Vagina (tissue), 2 donors: Measurements from ENCODE around the gene FATE1. TPM values are rescaled to one million over a fixed set of nuclear protein-coding genes. Genes with fewer than 3 reads are reported as not detected.

Experiments
- DNase-seq, 2 donors: peaks; one replicate each; pipeline ENCODE4 v3.0.0-alpha.2; 2017; ENCODE audit errors: extremely low spot score in 2 of 2
- H3K27ac ChIP-seq: fragments of 200-600 bp; sonication (generic); one replicate; pipeline ENCODE4 v1.5.1; 2019
- H3K27me3 ChIP-seq: fragments of 200-600 bp; sonication (generic); one replicate; pipeline ENCODE4 v1.5.1; 2019
- H3K36me3 ChIP-seq, 2 donors: fragments of 200-600 bp; sonication (generic); one replicate each; pipeline ENCODE4 v1.5.1; 2017 to 2019
- H3K4me1 ChIP-seq: fragments of 200-600 bp; sonication (generic); one replicate; pipeline ENCODE4 v1.5.1; 2019
- H3K4me3 ChIP-seq, 2 donors: fragments of 200-600 bp; sonication (generic); 1 replicate in 1 of 2; 2 replicates in 1 of 2; pipeline ENCODE4 v1.5.1; 2016 to 2019
- H3K9me3 ChIP-seq: fragments of 200-600 bp; sonication (generic); one replicate; pipeline ENCODE4 v1.5.1; 2019
- CTCF ChIP-seq, 3 experiments: fragments of 450-650 bp in 2 of 3; fragments of 200-600 bp in 1 of 3; sonication (generic) in 1 of 3; IDR thresholded peaks; one replicate each; pipeline ENCODE4 v1.5.1; 2017 to 2019; ENCODE audit warnings: antibody characterized with exemption in 3 of 3, mild to moderate bottlenecking in 2 of 3, moderate library complexity in 2 of 3
- POLR2A ChIP-seq, 2 donors: fragments of 450-650 bp; IDR thresholded peaks; one replicate each; pipeline ENCODE4 v1.6.1; 2017; ENCODE audit warnings: antibody characterized with exemption in 2 of 2, mild to moderate bottlenecking in 2 of 2, moderate library complexity in 2 of 2
- POLR2AphosphoS5 ChIP-seq, 2 donors: sonication (generic); formaldehyde crosslinking; IDR thresholded peaks; one replicate each; pipeline ENCODE4 v1.9.0; 2017; ENCODE audit warnings: antibody characterized with exemption in 2 of 2, mild to moderate bottlenecking in 2 of 2, low read depth in 1 of 2; ENCODE audit not compliant: insufficient read depth in 1 of 2
- intact Hi-C: fragments of 100-400 bp; cut with DNase I; formaldehyde crosslinking; loops from one replicate; pipeline ENCODE4 v1.15.1; 2023
- total RNA-seq: library from RNA; depleted of rRNA; stranded (reverse); fragments of >200 nt; gene quantifications from one replicate; pipeline ENCODE4 v1.2.3, GENCODE V29; 2016

FATE1 gene
- total RNA-seq, 1 donor from 2014 or later, result not detected

GRCh38 chrX:151745651-151746050, 29.8 kb downstream of the FATE1 start:
- no peak for TF ChIP-seq POLR2A (IDR thresholded peaks at IDR 0.05)
- TF ChIP-seq POLR2AphosphoS5 (IDR thresholded peaks at IDR 0.05; ENCODE audit: insufficient read depth in 1 of 2, low read depth in 1 of 2), result no peak
- no peak for TF ChIP-seq CTCF (IDR thresholded peaks at IDR 0.05)
- no peak for DNase-seq
- Histone ChIP-seq H3K4me1 (no peaks in the 10 kb centered on the region), H3K9me3 (no peaks in the 10 kb centered on the region), H3K27ac (no peak overlapping the region), H3K27me3 (no peaks in the 10 kb centered on the region), H3K36me3 (no peaks in the 10 kb centered on the region), H3K4me3 (no peak overlapping the region)
- intact Hi-C loops, result no loop called here

- DNase-seq, result no peak
- Histone ChIP-seq H3K4me1 (no peaks in the 10 kb centered on the region), H3K4me3 (no peak overlapping the region), H3K27me3 (no peaks in the 10 kb centered on the region), H3K36me3 (no peaks in the 10 kb centered on the region), H3K9me3 (no peaks in the 10 kb centered on the region), H3K27ac (no peak overlapping the region)
- intact Hi-C loops, result no loop called here
- no peak for TF ChIP-seq POLR2AphosphoS5 (IDR thresholded peaks at IDR 0.05; ENCODE audit: insufficient read depth in 1 of 2, low read depth in 1 of 2)
- TF ChIP-seq POLR2A (IDR thresholded peaks at IDR 0.05), result no peak
- TF ChIP-seq CTCF (IDR thresholded peaks at IDR 0.05), result no peak
Measured at GRCh38 chrX:151746502-151746901, 30.7 kb downstream of the FATE1 start.

- H3K4me3 ChIP-seq, result no peak overlapping the region
- no peak for TF ChIP-seq CTCF (IDR thresholded peaks at IDR 0.05)
- no peak for TF ChIP-seq POLR2AphosphoS5 (IDR thresholded peaks at IDR 0.05; ENCODE audit: insufficient read depth in 1 of 2, low read depth in 1 of 2)
- TF ChIP-seq POLR2A (IDR thresholded peaks at IDR 0.05), result no peak
- H3K4me1 ChIP-seq, result peaks cover 9% of the 10 kb centered on the region
- intact Hi-C loops, result no loop called here
- DNase-seq, result no peak
- H3K27me3 ChIP-seq, result no peaks in the 10 kb centered on the region
- no peaks in the 10 kb centered on the region for H3K9me3 ChIP-seq
- no peak overlapping the region for H3K27ac ChIP-seq
- H3K36me3 ChIP-seq, result no peaks in the 10 kb centered on the region
Measured at GRCh38 chrX:151750511-151750910, 34.7 kb downstream of the FATE1 start.

- no peak overlapping the region for H3K27ac ChIP-seq
- no peaks in the 10 kb centered on the region for H3K36me3 ChIP-seq
- no peak for DNase-seq
- H3K9me3 ChIP-seq, result no peaks in the 10 kb centered on the region
- H3K4me1 ChIP-seq, result peaks cover 9% of the 10 kb centered on the region
- intact Hi-C loops, result no loop called here
- H3K27me3 ChIP-seq, result no peaks in the 10 kb centered on the region
- TF ChIP-seq POLR2A (IDR thresholded peaks at IDR 0.05), result no peak
- TF ChIP-seq POLR2AphosphoS5 (IDR thresholded peaks at IDR 0.05; ENCODE audit: insufficient read depth in 1 of 2, low read depth in 1 of 2), result no peak
- TF ChIP-seq CTCF (IDR thresholded peaks at IDR 0.05), result no peak
- H3K4me3 ChIP-seq, result no peak overlapping the region
Measured at GRCh38 chrX:151752847-151753246, 37.0 kb downstream of the FATE1 start.

- Histone ChIP-seq H3K9me3 (no peaks in the 10 kb centered on the region), H3K27ac (no peak overlapping the region), H3K4me3 (no peak overlapping the region), H3K4me1 (peaks cover 9% of the 10 kb centered on the region), H3K36me3 (no peaks in the 10 kb centered on the region), H3K27me3 (no peaks in the 10 kb centered on the region)
- DNase-seq, result no peak
- TF ChIP-seq POLR2AphosphoS5 (IDR thresholded peaks at IDR 0.05; ENCODE audit: insufficient read depth in 1 of 2, low read depth in 1 of 2) (peak in 1 of 2 donors; percentile 10), POLR2A (IDR thresholded peaks at IDR 0.05) (no peak), CTCF (IDR thresholded peaks at IDR 0.05) (peak in 2 of 3 experiments; percentile 74 to 80)
- intact Hi-C loops, result no loop called here
Measured at GRCh38 chrX:151753313-151754046, 37.6 kb downstream of the FATE1 start.
